ENCODE data around the gene PKHD1.

GRCh38 chr6:51571168-51571567 is 516.2 kb downstream of the PKHD1 start:
- no peak for TF ChIP-seq POLR2AphosphoS5 (IDR thresholded peaks at IDR 0.05)
- no peak for TF ChIP-seq CTCF (IDR thresholded peaks at IDR 0.05)
- no peak for TF ChIP-seq POLR2A (IDR thresholded peaks at IDR 0.05)
- no peak for TF ChIP-seq EP300 (IDR thresholded peaks at IDR 0.05; ENCODE audit: low read depth)
